Adrenal gland (tissue), 5 donors: Measurements from ENCODE around the gene ANKRD2.

Source experiments
- CTCF ChIP-seq, 6 experiments: fragments of 450-650 bp in 4 of 6; fragments of 200-600 bp in 2 of 6; sonication (generic) in 1 of 6; IDR thresholded peaks; 1 replicate in 5 of 6; 2 replicates in 1 of 6; pipeline versions ENCODE4 v1.5.1 to v1.8.0; 2016 to 2021; ENCODE audit warnings: antibody characterized with exemption in 6 of 6, mild to moderate bottlenecking in 2 of 6, moderate library complexity in 1 of 6
- POLR2A ChIP-seq, 2 donors: fragments of 450-650 bp; IDR thresholded peaks; one replicate each; pipeline ENCODE4 v1.6.1; 2017; ENCODE audit warnings: antibody characterized with exemption in 2 of 2, mild to moderate bottlenecking in 2 of 2, moderate library complexity in 1 of 2
- donor health status: DM: no; HTN: no; CAD: no.

GRCh38 chr10:97564776-97565175 lies 7.8 kb upstream of the ANKRD2 start:
- TF ChIP-seq CTCF (IDR thresholded peaks at IDR 0.05) (no peak), POLR2A (IDR thresholded peaks at IDR 0.05) (no peak)
